Right ventricle myocardium inferior (tissue), 1 donor: Measurements from ENCODE around the gene EPS8. TPM values are rescaled to one million over a fixed set of nuclear protein-coding genes. Genes with fewer than 3 reads are reported as not detected.
A peak's percentile ranks its signal among the peaks of the same experiment; 100 is the strongest.

Experiments used
- ATAC-seq: fragments of 200-7000 bp; cut with Tn5 transposase; one replicate; pipeline ENCODE4 v1.9.1; 2020; ENCODE audit warnings: mild to moderate bottlenecking, moderate library complexity
- DNase-seq: peaks from one replicate; pipeline ENCODE4 v3.0.0; 2021; ENCODE audit errors: missing footprints
- intact Hi-C: fragments of 100-400 bp; cut with DNase I; formaldehyde crosslinking; loops from one replicate; pipeline ENCODE4 v1.11.0; 2022
- total RNA-seq: library from RNA; stranded (reverse); fragmentation: NEBNext Ultra II Directional; extraction: Animal tissue kit (Norgen Biotek cat#: 25700); gene quantifications from one replicate; pipeline ENCODE4 v1.2.1, GENCODE V29; 2021
- donor health status: DM: no; HTN: yes; CAD: no; lungs with severe emphysema.

EPS8 gene
- total RNA-seq, 1 donor from 2014 or later: 20.7 TPM

- intact Hi-C loops: no loop called here
- no peak for ATAC-seq
Measured at GRCh38 chr12:15801770-15802744, 12.9 kb upstream of the EPS8 start.

GRCh38 chr12:15800278-15800677, 11.1 kb upstream of the EPS8 start:
- no peak for DNase-seq
- intact Hi-C loops: no loop called here
- no peak for ATAC-seq

More at GRCh38 chr12:15801770-15802744, 12.9 kb upstream of the EPS8 start:
- no peak for DNase-seq

- DNase-seq: no peak
- ATAC-seq: no peak
- intact Hi-C loops: no loop called here
Measured at GRCh38 chr12:15797818-15798217, 8.6 kb upstream of the EPS8 start.

- intact Hi-C loops: no loop called here
- ATAC-seq (no peak), DNase-seq (no peak)
Measured at GRCh38 chr12:15796493-15797141, 7.4 kb upstream of the EPS8 start.

- DNase-seq (no peak), ATAC-seq (no peak)
- intact Hi-C loops: no loop called here
Measured at GRCh38 chr12:15794836-15795235, 5.6 kb upstream of the EPS8 start.

- DNase-seq: no peak
- no peak for ATAC-seq
- intact Hi-C loops: no loop called here
Measured at GRCh38 chr12:15794196-15794595, 5.0 kb upstream of the EPS8 start.

GRCh38 chr12:15788233-15789219, 662 bp downstream of the EPS8 start:
- peak; percentile 53 for DNase-seq
- intact Hi-C loops: loop anchor here (5.0 kb wide), 3 partner anchors 64 to 196 kb away; no protein-coding TSS in a partner anchor

GRCh38 chr12:15787778-15788177, 1.4 kb downstream of the EPS8 start:
- intact Hi-C loops: loop anchor here (5.0 kb wide), 3 partner anchors 65 to 195 kb away; no protein-coding TSS in a partner anchor
- ATAC-seq (no peak), DNase-seq (no peak)

More at GRCh38 chr12:15788233-15789219, 662 bp downstream of the EPS8 start:
- peak; percentile 27 for ATAC-seq

GRCh38 chr12:15786772-15787171, 2.4 kb downstream of the EPS8 start:
- ATAC-seq (no peak), DNase-seq (no peak)
- intact Hi-C loops: loop anchor here (5.0 kb wide), 3 partner anchors 66 to 194 kb away; no protein-coding TSS in a partner anchor

- ATAC-seq: no peak
- no peak for DNase-seq
- intact Hi-C loops: no loop called here
Measured at GRCh38 chr12:15783288-15783687, 5.9 kb downstream of the EPS8 start.

- no peak for DNase-seq
- intact Hi-C loops: no loop called here
- ATAC-seq: no peak
Measured at GRCh38 chr12:15782667-15783066, 6.5 kb downstream of the EPS8 start.

- DNase-seq: no peak
- ATAC-seq: no peak
- intact Hi-C loops: no loop called here
Measured at GRCh38 chr12:15779925-15780324, 9.3 kb downstream of the EPS8 start.

GRCh38 chr12:15778126-15778525, 11.1 kb downstream of the EPS8 start:
- no peak for DNase-seq
- ATAC-seq: no peak
- intact Hi-C loops: no loop called here

GRCh38 chr12:15777355-15778012, 11.7 kb downstream of the EPS8 start:
- DNase-seq (no peak), ATAC-seq (no peak)
- intact Hi-C loops: no loop called here

GRCh38 chr12:15776532-15776931, 12.7 kb downstream of the EPS8 start:
- no peak for ATAC-seq
- DNase-seq: no peak
- intact Hi-C loops: no loop called here

GRCh38 chr12:15774819-15775218, 14.4 kb downstream of the EPS8 start:
- DNase-seq: no peak
- intact Hi-C loops: loop anchor here (5.0 kb wide), 1 partner anchor 183 kb away; no protein-coding TSS in a partner anchor
- no peak for ATAC-seq

- intact Hi-C loops: loop anchor here (5.0 kb wide), 1 partner anchor 180 kb away; no protein-coding TSS in a partner anchor
- no peak for DNase-seq
- ATAC-seq: no peak
Measured at GRCh38 chr12:15772405-15773018, 16.7 kb downstream of the EPS8 start.
